ENCODE results near the gene OR5H2. TPM values are rescaled to one million over a fixed set of nuclear protein-coding genes. Genes with fewer than 3 reads are reported as not detected.

The OR5H2 gene
- total and polyA plus RNA-seq, 7 donors, result not detected

- intact Hi-C loops (cut with DNase I), result no loop called here
- H3K27ac ChIP-seq, result no peak overlapping the region
- H3K4me1 ChIP-seq, result no peaks in the 10 kb centered on the region
- no peaks in the 10 kb centered on the region for H3K9me3 ChIP-seq
- no peak for DNase-seq
- WGBS, 2 donors, result 76 to 79% methylated on average over 2 of the region's 2 CpGs
- TF ChIP-seq POLR2AphosphoS5 (IDR thresholded peaks at IDR 0.05) (no peak), CTCF (IDR thresholded peaks at IDR 0.05) (no peak), POLR2A (IDR thresholded peaks at IDR 0.05) (no peak), EP300 (IDR thresholded peaks at IDR 0.05) (no peak)
- no peak overlapping the region for H3K4me3 ChIP-seq
- H3K27me3 ChIP-seq, result no peaks in the 10 kb centered on the region
- H3K36me3 ChIP-seq, result no peaks in the 10 kb centered on the region
These were observed 39.8 kb downstream of the OR5H2 start for GRCh38 chr3:98322101-98322500.

- H3K4me3 ChIP-seq, result no peak overlapping the region
- no peaks in the 10 kb centered on the region for H3K36me3 ChIP-seq
- H3K27ac ChIP-seq, result no peak overlapping the region
- WGBS, 2 donors, result 63 to 84% methylated on average over 2 of the region's 2 CpGs
- TF ChIP-seq EP300 (IDR thresholded peaks at IDR 0.05) (no peak), CTCF (IDR thresholded peaks at IDR 0.05) (no peak), POLR2AphosphoS5 (IDR thresholded peaks at IDR 0.05) (no peak), POLR2A (IDR thresholded peaks at IDR 0.05) (no peak)
- intact Hi-C loops (cut with DNase I), result no loop called here
- no peaks in the 10 kb centered on the region for H3K9me3 ChIP-seq
- no peaks in the 10 kb centered on the region for H3K4me1 ChIP-seq
- DNase-seq, result no peak
- H3K27me3 ChIP-seq, result no peaks in the 10 kb centered on the region
These were observed 40.4 kb downstream of the OR5H2 start for GRCh38 chr3:98322686-98323085.

- H3K36me3 ChIP-seq, result no peaks in the 10 kb centered on the region
- H3K27ac ChIP-seq, result no peak overlapping the region
- no peak for TF ChIP-seq POLR2AphosphoS5 (IDR thresholded peaks at IDR 0.05)
- TF ChIP-seq EP300 (IDR thresholded peaks at IDR 0.05), result no peak
- no peak for TF ChIP-seq CTCF (IDR thresholded peaks at IDR 0.05)
- TF ChIP-seq POLR2A (IDR thresholded peaks at IDR 0.05), result no peak
- no peaks in the 10 kb centered on the region for H3K4me1 ChIP-seq
- H3K4me3 ChIP-seq, result no peak overlapping the region
- intact Hi-C loops (cut with DNase I), result no loop called here
- DNase-seq, result no peak
- no peaks in the 10 kb centered on the region for H3K9me3 ChIP-seq
- no peaks in the 10 kb centered on the region for H3K27me3 ChIP-seq
These were observed 41.1 kb downstream of the OR5H2 start for GRCh38 chr3:98323425-98323824.

GRCh38 chr3:98325055-98325454, 42.8 kb downstream of the OR5H2 start:
- Histone ChIP-seq H3K9me3 (no peaks in the 10 kb centered on the region), H3K27me3 (peaks cover 0 to 3% (median 0%) of the 10 kb centered on the region in 3 donors), H3K36me3 (no peaks in the 10 kb centered on the region), H3K4me3 (no peak overlapping the region), H3K27ac (no peak overlapping the region), H3K4me1 (no peaks in the 10 kb centered on the region)
- intact Hi-C loops (cut with DNase I), result no loop called here
- WGBS, 2 donors, result 43 to 81% methylated on average over 12 of the region's 12 CpGs
- DNase-seq, result no peak
- no peak for TF ChIP-seq CTCF (IDR thresholded peaks at IDR 0.05)
- no peak for TF ChIP-seq POLR2AphosphoS5 (IDR thresholded peaks at IDR 0.05)
- TF ChIP-seq EP300 (IDR thresholded peaks at IDR 0.05), result no peak
- TF ChIP-seq POLR2A (IDR thresholded peaks at IDR 0.05), result no peak

GRCh38 chr3:98326105-98326893, 44.0 kb downstream of the OR5H2 start:
- no peak overlapping the region for H3K27ac ChIP-seq
- no peak overlapping the region for H3K4me3 ChIP-seq
- H3K9me3 ChIP-seq, result no peaks in the 10 kb centered on the region
- WGBS, 2 donors, result 58 to 67% methylated on average over 2 of the region's 2 CpGs
- intact Hi-C loops (cut with DNase I), result no loop called here
- no peak for DNase-seq
- no peaks in the 10 kb centered on the region for H3K36me3 ChIP-seq
- TF ChIP-seq POLR2AphosphoS5 (IDR thresholded peaks at IDR 0.05) (no peak), POLR2A (IDR thresholded peaks at IDR 0.05) (no peak), CTCF (IDR thresholded peaks at IDR 0.05) (no peak), EP300 (IDR thresholded peaks at IDR 0.05) (no peak)
- H3K4me1 ChIP-seq, result no peaks in the 10 kb centered on the region
- H3K27me3 ChIP-seq, result peaks cover 0 to 3% (median 0%) of the 10 kb centered on the region in 3 donors
